HepG2 (cell line): Measurements from ENCODE around the gene SHANK3. TPM values are rescaled to one million over a fixed set of nuclear protein-coding genes. Genes with fewer than 3 reads are reported as not detected.

Experiments used
- ADNP ChIP-seq: sonication (generic); formaldehyde crosslinking; IDR thresholded peaks from 2 replicates; pipeline ENCODE4 v1.4.0; 2020; ENCODE audit warnings: missing genetic modification reagents
- AHR ChIP-seq: IDR thresholded peaks from 2 replicates; pipeline ENCODE4 v1.6.1; 2018; ENCODE audit warnings: missing genetic modification reagents, missing compliant biosample characterization
- DMAP1 ChIP-seq: IDR thresholded peaks from 2 replicates; pipeline ENCODE4 v1.6.1; 2016
- ETV5 ChIP-seq: IDR thresholded peaks from 2 replicates; pipeline ENCODE4 v1.6.1; 2018; ENCODE audit warnings: missing biosample characterization, missing genetic modification reagents, inconsistent platforms, borderline replicate concordance
- GRHL1 ChIP-seq: sonication (generic); formaldehyde crosslinking; conservative IDR thresholded peaks from 2 replicates; pipeline ENCODE4 v1.8.0; 2022; ENCODE audit warnings: missing genetic modification reagents
- HNRNPK ChIP-seq: fragments of 200-400 bp; formaldehyde crosslinking; IDR thresholded peaks from 2 replicates; pipeline ENCODE4 v1.6.1; 2018; ENCODE audit warnings: low read length, low read depth, moderate library complexity, mild to moderate bottlenecking; ENCODE audit not compliant: poor library complexity, severe bottlenecking
- IRF1 ChIP-seq: sonication (generic); formaldehyde crosslinking; IDR thresholded peaks from 2 replicates; pipeline ENCODE4 v1.4.0; 2020; ENCODE audit warnings: low read depth, mild to moderate bottlenecking, missing genetic modification reagents
- NFE2L1 ChIP-seq: sonication (generic); formaldehyde crosslinking; IDR thresholded peaks from 2 replicates; pipeline ENCODE4 v1.4.0; 2020; ENCODE audit warnings: missing genetic modification reagents, mild to moderate bottlenecking, borderline replicate concordance
- ONECUT2 ChIP-seq: sonication (generic); formaldehyde crosslinking; IDR thresholded peaks from 2 replicates; pipeline ENCODE4 v1.4.0; 2020; ENCODE audit warnings: missing genetic modification reagents
- PHF8 ChIP-seq: sonication (generic); formaldehyde crosslinking; IDR thresholded peaks from 2 replicates; pipeline ENCODE4 v1.5.0; 2020; ENCODE audit warnings: missing genetic modification reagents
- RBM39 ChIP-seq: fragments of 200-400 bp; formaldehyde crosslinking; IDR thresholded peaks from one replicate; pipeline ENCODE4 v1.6.1; 2018; ENCODE audit warnings: antibody characterized with exemption, mild to moderate bottlenecking, low read depth, low read length; ENCODE audit not compliant: poor library complexity, severe bottlenecking
- SALL1 ChIP-seq: sonication (generic); formaldehyde crosslinking; IDR thresholded peaks from 2 replicates; pipeline ENCODE4 v1.8.0; 2022; ENCODE audit warnings: mild to moderate bottlenecking, missing genetic modification reagents
- SMARCC2 ChIP-seq: fragments of 450-650 bp; IDR thresholded peaks from 2 replicates; pipeline ENCODE4 v1.6.1; 2017; ENCODE audit warnings: antibody characterized with exemption, mild to moderate bottlenecking
- SP140L ChIP-seq: sonication (generic); formaldehyde crosslinking; IDR thresholded peaks from 2 replicates; pipeline ENCODE4 v1.4.0; 2020; ENCODE audit warnings: missing genetic modification reagents, borderline replicate concordance
- STAT6 ChIP-seq: sonication (generic); formaldehyde crosslinking; IDR thresholded peaks from 2 replicates; pipeline ENCODE4 v1.4.0; 2020; ENCODE audit warnings: missing genetic modification reagents, mild to moderate bottlenecking, borderline replicate concordance
- U2AF1 ChIP-seq: fragments of 200-400 bp; formaldehyde crosslinking; optimal IDR thresholded peaks from 2 replicates; pipeline ENCODE3; 2017; ENCODE audit warnings: mild to moderate bottlenecking, low read depth, low read length
- ZBTB33 ChIP-seq: sonication (generic); formaldehyde crosslinking; IDR thresholded peaks from 2 replicates; pipeline ENCODE4 v1.4.0; 2020; ENCODE audit warnings: missing genetic modification reagents
- ZNF296 ChIP-seq: sonication (generic); formaldehyde crosslinking; conservative IDR thresholded peaks from 2 replicates; pipeline ENCODE4 v1.5.0; 2020; ENCODE audit warnings: mild to moderate bottlenecking, missing genetic modification reagents
- ZNF329 ChIP-seq: sonication (generic); formaldehyde crosslinking; IDR thresholded peaks from 2 replicates; pipeline ENCODE4 v1.9.0; 2021; ENCODE audit warnings: low read depth, mild to moderate bottlenecking, missing genetic modification reagents
- ZNF335 ChIP-seq: sonication (generic); formaldehyde crosslinking; IDR thresholded peaks from 2 replicates; pipeline ENCODE4 v1.4.0; 2020; ENCODE audit warnings: missing genetic modification reagents
- ZNF350 ChIP-seq: sonication (generic); formaldehyde crosslinking; IDR thresholded peaks from 2 replicates; pipeline ENCODE4 v1.4.0; 2020; ENCODE audit warnings: mild to moderate bottlenecking, low read depth, missing genetic modification reagents, borderline replicate concordance
- ZNF557 ChIP-seq: sonication (generic); formaldehyde crosslinking; IDR thresholded peaks from 2 replicates; pipeline ENCODE4 v1.4.0; 2020; ENCODE audit warnings: missing genetic modification reagents
- ZNF678 ChIP-seq: sonication (generic); formaldehyde crosslinking; IDR thresholded peaks from 2 replicates; pipeline ENCODE4 v1.4.0; 2020; ENCODE audit warnings: mild to moderate bottlenecking, missing genetic modification reagents
- ZNF768 ChIP-seq: sonication (generic); formaldehyde crosslinking; IDR thresholded peaks from 2 replicates; pipeline ENCODE4 v1.4.0; 2020; ENCODE audit warnings: missing genetic modification reagents
- polyA plus RNA-seq, 8 experiments: library from polyadenylated mRNA; depleted of rRNA in 3 of 8; stranded (reverse) in 7 of 8; unstranded in 1 of 8; fragments of >200 nt; fragmentation: Illumina TruSeq in 4 of 8; extraction: Trizol in 4 of 8; gene quantifications; 2 replicates each; pipeline versions ENCODE4 v1.2.1 to v1.2.3, GENCODE V29; 2011 to 2016; ENCODE audit warnings: low read depth in 4 of 8, missing spikeins in 1 of 8, mixed read lengths in 1 of 8; ENCODE audit not compliant: insufficient read depth in 1 of 8
- total RNA-seq, 5 experiments: library from RNA; depleted of rRNA; stranded (reverse); fragments of >200 nt; fragmentation: Illumina TruSeq; extraction: Trizol; gene quantifications; 2 replicates each; pipeline ENCODE4 v1.2.3, GENCODE V29; 2016; ENCODE audit warnings: low read depth in 1 of 5

Gene SHANK3
- total and polyA plus RNA-seq, 2 of the 13 experiments (the other 11 are each of a cell fraction or from before 2014, with no cell fraction given), result 2.9 to 4.6 TPM

GRCh38 chr22:50700387-50701075 lies 27.9 kb downstream of the SHANK3 start (continued):
- TF ChIP-seq RBM39 (no peak), STAT6 (CRISPR knock-in tag) (peak; percentile 46; the same call in 1 of the 2 replicates), SALL1 (CRISPR knock-in tag) (peak; percentile 85; the same call in 1 of the 2 replicates), ZNF335 (CRISPR knock-in tag) (no peak; the same call in 1 of the 2 replicates), ONECUT2 (CRISPR knock-in tag) (no peak), U2AF1 (no peak), ZNF350 (CRISPR knock-in tag) (peak; percentile 14; the same call in 1 of the 2 replicates), SP140L (CRISPR knock-in tag) (no peak), ZNF329 (CRISPR knock-in tag) (no peak), ADNP (CRISPR knock-in tag) (no peak), ZNF296 (CRISPR knock-in tag) (no peak), GRHL1 (CRISPR knock-in tag) (no peak), SMARCC2 (no peak), IRF1 (0 out of 2 replicates have a peak, but pooled peaks have one; percentile 20), ZNF768 (CRISPR knock-in tag) (peak; percentile 96), PHF8 (no peak), NFE2L1 (CRISPR knock-in tag) (no peak), ZBTB33 (CRISPR knock-in tag) (peak; percentile 43; the same call in 1 of the 2 replicates), AHR (CRISPR knock-in tag) (peak; percentile 82), DMAP1 (peak; percentile 95), ZNF557 (CRISPR knock-in tag) (0 out of 2 replicates have a peak, but pooled peaks have one; percentile 6), ETV5 (peak; percentile 37; the same call in 1 of the 2 replicates), ZNF678 (CRISPR knock-in tag) (peak; percentile 53; the same call in 1 of the 2 replicates), HNRNPK (no peak)
